GM19023 (cell line): ENCODE data around the gene PISD.
"Not testable (repeated sequence)": the region's sequence is repeated elsewhere in the genome, so short reads cannot be mapped to it uniquely, and the experiment has no call there.

Experiments
- ATAC-seq: cut with Tn5 transposase; IDR thresholded peaks from one replicate; pipeline ENCODE4 v1.9.1; 2021; ENCODE audit warnings: mild to moderate bottlenecking, moderate library complexity; ENCODE audit not compliant: unreplicated experiment

PISD gene

DNA sequence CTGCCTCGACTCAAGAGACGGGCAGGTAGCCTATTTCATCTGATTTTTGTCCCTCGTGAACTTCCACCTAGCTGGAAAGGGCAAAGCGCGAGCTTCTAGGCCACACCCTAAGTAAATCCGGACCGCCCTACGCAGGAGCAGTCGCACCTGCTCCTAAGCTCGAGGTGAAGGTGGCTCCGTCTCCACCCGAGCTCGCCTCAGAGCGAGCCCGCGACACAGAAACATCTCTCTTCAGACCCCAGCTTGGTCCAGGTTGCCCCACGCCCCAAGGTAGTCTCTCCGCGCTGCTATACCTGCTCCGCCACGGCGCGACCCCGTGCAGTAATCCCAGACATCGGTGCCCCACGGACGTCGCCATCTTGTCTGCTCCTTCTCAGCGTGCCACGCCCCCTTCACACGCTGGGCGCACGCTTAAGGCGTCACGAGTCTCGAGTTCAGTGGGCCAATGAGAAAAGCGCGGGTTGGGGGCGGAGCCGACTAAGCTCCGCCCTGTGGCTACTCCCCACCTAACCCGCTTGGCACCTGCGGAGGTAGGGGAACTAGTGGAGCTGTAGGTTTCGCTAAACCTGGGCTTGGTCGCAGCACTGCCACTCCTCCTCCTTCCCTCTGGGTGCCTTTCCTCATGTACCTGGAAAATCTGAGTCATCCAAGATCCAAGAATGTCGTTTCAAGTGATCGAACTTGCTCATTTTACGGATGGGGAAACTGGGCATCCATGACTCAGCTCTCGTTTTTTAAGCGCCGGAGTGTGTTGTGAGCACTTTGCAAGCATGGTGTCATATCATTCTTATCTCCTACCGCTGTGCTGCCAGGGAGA is at the start of gene PISD:
Gene PISD, minus strand, starts transcription at position 365 of the 817 bp plus-strand sequence. Its CDS starts 7 bp downstream, at position 358.
- peak; percentile 80 for ATAC-seq

DNA sequence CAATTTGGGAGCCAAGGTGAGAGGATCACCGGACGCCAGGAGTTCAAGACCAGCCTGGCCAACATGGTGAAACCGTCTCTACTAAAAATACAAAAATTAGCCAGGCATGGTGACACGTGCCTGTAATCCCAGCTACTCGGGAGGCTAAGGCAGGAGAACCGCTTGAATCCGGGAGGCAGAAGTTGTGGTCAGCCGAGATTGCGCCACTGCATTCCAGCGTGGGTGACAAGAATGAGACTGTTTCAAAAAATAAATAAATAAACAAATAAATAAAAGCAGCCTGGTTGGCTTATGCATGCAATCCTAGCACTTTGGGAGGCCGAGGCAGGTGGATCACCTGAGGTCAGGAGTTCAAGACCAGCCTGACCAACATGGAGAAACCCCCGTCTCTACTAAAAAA is 49.2 kb upstream of the PISD start:
- not testable (repeated sequence) for ATAC-seq

DNA sequence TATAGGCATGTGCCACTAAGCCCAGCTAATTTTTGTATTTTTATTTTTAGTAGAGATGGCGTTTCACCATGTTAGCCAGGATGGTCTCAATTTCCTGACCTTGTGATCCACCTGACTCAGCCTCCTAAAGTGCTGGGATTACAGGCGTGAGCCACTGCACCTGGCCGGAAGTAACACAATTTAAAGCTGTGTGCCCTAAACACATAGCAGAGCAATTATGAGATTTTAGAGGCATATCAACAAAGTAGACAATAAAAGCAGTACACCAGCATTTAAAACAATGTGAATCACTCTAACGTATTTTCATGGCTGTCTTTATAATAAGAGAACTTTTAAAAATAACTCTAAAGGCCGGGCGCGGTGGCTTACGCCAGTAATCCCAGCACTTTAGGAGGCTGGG is 45.5 kb upstream of the PISD start:
- ATAC-seq = no peak

DNA sequence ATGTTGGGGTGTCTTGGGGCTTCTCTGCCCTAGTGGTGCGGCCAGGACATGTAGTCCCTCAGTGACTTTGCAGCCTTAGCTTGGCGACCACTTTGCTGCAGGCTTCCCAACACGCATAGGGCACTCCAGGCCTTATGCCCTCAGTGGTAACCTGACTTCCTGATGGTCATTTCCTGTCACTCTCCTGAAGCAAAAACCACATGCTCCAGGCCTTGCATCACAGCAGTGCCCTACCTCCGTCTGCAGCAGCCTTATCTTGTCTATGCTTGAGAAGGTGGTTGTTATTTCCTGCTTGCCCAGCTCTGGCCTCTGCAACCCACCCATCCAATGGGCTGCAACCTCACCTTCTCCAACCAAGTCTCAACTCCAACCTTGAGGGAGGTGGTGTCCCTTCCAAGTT is 33.4 kb upstream of the PISD start:
- no peak for ATAC-seq

DNA sequence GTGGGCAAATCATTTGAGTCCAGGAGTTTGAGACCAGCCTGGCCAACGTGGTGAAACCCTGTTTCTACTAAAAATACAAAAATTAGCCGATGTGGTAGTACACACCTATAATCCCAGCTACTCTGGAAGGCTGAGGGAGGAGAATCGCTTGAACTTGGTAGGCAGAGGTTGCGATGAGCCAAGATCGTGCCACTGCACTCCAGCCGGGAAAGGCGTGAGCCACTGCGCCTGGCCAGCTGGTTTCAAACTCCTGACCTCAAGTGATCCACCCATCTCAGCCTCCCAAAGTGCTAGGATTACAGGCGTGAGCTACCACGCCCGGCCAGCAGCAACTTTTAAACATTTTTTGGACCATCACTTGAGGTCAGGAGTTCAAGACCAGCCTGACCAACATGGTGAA is 32.0 kb upstream of the PISD start:
- not testable (repeated sequence) for ATAC-seq

DNA sequence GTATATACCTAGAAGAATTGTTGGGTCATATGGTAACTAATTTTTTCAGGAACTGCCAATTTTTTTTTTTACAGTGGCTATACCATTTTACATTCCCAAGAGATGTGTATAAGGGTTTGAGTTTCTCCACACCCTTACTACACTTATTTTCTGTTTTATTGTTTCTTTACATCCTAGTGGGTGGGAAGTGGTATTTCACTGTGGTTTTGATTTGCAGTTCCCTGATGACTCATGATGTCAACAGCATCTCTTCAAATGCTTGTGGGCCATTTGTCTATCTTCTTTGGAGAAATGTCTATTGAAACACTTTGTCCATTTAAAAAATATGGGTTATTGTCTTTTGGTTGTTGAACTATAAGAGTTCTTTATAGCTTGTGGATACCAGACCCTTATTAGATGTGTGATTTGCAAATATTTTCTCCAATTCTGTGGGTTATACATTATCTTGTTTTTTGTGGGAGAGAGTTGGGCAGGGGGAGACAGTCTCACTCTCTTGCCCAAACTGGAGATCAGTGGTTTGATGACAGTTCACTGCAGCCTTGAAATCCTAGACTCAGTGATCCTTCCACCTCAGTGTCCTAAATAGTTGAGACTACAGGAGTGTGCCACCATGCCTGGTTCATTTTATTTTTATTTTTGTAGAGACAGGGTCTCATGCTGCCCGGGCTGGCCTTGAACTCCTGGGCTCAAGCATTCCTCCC is 30.3 kb upstream of the PISD start:
- no peak for ATAC-seq

DNA sequence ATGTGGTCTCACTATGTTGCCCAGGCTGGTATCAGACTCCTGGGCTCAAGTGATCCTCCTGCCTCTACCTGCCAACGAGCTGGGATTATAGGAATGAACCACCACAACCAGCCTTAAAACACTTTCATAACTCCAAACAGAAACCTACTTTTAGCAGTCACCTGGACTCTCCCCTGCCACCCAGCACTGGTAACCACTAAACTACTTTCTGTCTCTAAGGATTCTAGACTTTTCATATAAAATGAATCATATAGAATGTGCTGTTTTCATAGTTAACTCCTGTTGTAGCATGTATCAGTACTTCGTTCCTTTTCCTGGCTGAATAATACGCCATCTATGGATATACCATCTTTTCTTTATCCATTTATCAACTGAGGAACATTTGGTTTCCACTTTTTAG is 29.4 kb upstream of the PISD start:
- ATAC-seq = no peak

DNA sequence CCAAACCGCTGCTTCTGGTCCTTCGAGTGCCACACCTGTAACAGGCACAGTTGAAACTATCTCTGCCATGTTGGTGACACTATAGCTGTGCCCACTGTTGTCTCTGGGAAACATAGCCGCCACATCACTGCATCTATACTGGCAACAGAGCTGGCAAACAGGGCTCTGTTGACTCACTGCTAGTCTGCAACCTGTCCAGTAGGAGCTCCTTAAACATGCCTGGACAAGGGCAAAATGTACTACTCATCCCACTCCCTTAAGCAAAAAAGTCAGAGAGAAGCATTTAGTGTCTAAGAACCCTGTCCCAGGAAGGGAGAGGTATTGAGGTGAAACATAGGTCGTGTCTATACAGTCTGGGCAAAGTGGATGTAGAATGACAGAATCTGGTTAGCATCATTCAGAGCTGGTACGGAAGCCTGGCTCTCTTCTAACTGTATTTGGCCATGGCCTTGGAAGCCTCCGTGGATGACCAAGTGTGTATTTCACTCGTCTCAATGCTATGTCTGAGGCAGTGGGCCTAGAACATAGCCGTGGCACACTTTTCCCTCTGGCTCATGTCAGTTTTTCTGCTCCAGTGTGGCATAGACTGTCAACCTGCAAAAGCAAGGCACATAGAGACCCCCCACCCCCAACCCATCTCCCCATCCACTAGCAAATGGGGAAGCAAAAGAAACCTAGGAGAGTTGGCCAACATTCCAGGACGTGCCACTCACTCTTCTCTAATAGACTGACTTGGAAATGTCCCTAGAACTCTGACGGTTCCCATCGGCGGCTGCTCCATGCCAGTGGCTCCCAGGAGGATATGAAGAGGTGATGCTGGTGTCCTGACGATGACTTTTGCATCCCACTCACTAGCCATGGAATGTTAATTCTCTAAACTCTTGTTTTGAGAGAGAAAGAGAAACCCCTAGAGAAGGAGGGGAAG is 21.4 kb upstream of the PISD start:
- no peak for ATAC-seq

DNA sequence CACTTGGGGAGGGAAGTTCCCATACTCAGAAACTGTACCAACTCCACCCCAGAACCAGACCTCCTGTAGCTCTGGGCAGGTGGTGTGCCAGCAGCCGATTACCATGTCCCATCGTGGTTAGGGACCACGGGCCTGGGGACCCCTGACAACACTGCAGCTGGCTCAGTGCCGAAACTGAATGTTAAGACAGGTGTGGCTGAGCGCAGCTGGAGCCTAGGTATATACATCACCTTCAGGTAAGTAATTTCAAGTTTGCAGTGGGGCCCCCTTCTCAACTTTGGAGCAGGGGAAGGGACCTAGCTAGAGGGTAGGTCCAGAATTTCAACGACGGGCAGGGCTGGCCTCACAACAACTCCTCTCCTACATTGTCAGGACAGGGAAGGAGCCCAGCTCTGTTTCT is 20.7 kb upstream of the PISD start:
- no peak for ATAC-seq

DNA sequence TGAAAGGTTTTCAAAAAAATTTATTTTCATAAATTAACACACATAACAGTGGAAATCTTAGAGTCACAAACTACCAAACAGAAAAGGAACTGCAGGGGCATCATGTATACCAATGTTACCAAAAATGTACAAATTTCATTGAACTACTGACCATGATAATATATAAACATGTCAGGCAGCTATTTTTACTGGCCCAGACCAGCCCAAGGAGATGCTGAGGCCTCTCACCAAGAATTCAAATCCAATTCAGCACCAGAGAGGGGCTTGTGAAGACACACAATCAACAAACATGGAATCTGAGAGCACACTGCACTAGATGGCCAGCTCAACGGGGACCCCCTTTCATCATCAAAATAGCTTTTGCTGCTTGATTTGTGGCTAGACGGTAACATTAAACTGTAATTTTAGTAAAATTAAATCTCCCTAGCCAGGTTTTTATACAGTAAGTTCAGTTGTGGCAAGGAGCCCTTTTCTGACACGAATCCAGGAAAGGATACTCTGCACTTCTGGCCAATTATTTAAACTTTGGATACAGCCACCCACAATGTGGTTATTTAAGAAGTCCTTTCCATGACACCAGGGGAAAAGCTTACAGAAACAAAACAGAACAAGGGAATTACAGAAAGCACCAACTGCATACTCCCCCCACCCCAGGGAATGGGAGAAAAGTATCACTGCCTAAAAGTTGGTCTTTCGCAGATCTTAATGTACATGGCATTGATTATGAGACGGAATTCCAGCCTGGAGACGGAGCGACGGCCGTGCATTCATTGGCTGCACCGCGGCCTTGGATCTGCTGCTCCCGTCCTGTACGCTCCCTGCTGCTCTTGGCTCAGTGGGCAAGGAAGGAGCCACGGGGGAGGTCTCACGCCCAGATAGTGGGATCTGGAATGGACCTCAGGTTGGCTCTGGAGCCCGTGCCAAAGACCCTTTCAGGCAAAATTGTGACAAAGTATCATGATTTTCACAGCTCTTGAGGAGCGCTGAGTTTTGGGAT is 19.6 kb upstream of the PISD start:
- ATAC-seq = no peak

DNA sequence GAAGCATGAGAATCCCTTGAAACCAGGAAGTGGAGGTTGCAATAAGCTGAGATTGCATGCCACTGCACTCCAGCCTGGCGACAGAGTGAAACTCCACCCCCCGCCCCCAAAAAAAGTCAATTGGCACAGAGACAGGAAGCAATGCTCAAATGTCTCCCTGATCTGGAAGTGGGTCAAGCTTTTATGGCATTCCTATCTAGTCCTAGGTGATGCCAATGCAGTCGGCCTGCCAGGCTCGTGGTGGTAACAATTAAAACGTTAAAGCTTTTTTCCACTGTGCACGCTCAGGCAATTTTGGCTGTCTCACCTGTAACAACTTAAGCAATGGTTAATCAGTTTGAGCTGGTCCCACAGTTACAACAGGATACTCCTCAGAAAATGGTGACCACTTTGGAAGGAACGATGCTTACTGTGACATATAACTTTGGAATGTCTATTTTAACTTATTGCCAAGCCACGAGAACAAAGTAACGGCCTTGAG is 18.9 kb upstream of the PISD start:
- ATAC-seq = no peak

DNA sequence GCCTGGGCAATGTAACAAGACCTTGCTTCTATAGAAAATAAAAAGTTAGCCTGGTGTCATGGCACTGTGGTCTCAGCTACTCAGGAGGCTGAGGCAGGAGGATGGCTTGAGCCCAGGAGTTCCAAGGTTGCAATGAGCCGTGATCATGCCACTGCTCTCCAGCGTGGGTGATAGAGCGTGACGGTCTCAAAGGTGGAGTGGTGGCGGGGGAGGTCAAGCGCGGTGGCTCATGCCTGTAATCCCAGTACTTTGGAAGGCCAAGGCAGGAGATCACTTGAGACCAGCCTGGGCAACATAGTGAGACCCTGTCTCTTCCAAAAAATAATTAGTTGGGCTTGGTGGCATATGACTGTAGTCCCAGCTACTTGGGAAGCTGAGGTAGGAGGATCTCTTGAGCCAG is 16.7 kb upstream of the PISD start:
- no peak for ATAC-seq

DNA sequence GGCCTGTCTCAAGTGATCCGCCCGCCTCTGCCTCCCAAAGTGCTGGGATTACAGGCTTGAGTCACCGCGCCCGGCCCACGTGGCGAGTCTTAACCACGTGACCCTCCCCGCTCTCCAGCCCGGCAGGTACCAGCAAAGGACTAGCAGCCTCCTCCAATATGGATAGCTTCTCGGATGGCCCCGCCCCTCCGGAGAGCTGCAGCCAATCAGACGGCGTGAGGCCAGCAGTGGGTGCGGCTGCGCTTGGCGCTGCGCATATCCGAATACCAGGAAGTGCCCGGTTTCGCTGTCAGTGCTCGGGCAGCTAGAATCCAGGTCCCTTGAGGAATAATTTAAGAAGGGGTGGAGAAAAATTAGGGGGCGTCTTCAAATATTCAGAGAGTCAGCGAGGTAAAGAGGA is 14.7 kb upstream of the PISD start:
- ATAC-seq = peak; percentile 97

DNA sequence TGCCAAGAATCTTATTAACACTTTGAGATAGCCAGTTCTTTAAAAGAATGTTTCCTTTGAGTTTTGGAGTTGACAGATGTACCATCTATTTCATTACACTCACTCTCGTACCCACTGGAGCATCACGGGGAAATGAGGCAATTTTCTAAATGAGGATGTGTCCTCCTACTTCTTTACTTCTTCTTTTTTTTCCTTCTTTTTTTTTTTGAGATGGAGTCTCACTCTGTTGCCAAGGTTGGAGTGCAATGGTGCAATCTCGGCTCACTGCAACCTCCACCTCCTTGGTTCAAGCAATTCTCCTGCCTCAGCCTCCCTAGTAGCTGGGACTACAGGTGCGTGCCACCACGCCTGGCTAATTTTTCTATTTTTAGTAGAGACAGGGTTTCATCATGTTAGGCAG is 12.2 kb upstream of the PISD start:
- not testable (repeated sequence) for ATAC-seq

DNA sequence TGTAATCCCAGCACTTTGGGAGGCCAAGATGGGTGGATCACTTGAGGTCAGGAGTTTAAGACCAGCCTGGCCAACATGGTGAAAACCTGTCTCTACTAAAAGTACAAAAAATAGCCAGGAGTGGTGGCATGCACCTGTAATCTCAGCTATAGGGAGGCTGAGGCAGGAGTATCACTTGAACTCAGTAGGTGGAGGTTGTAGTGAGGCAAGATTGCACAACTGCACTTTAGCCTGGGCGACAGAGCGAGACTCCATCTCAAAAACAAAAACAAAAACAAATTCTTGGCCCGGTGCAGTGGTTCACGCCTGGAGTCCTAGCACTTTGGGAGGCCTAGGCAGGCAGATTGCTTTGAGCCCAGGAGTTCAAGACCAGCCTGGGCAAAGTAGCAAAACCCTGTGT is 6.8 kb upstream of the PISD start:
- not testable (repeated sequence) for ATAC-seq

DNA sequence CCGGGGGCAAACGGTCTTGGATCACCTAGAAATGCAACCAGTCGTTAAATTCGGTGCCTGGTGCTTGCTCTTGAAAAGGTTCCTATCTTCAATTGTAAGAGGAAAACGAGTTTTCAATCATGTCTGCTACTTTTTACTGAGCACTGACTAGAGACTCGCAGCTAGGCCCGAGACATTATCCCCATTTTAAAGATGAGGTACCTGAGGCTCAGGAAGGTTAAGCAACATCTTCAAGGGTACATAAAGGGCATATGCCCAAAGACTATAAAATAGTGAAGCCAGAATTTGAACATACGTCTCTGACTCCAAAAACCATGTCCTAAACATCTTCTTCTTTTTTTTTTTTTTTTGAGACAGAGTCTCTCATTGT is 638 bp upstream of the PISD start:
- no peak for ATAC-seq

DNA sequence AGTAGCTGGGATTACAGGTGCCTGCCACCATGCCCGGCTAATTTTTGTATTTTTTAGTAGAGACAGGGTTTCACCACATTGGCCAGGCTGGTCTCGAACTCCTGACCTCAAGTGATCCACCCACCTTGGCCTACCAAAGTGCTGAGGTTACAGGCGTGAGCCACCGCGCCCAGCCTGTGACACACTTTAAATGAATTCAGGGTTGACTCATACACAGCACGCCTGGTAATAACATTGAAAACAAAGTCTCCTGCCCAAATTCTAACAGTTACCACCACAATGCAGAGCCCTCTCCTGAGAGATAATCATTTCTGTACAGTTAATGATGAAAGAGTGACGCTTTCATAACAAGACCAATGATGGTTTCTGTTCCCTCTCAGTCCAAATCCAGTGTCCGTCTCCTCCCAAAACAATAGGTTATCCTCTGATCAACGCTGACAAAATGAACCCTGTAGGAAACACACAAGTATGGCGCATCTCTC is 1.1 kb downstream of the PISD start:
- ATAC-seq = not testable (repeated sequence)

DNA sequence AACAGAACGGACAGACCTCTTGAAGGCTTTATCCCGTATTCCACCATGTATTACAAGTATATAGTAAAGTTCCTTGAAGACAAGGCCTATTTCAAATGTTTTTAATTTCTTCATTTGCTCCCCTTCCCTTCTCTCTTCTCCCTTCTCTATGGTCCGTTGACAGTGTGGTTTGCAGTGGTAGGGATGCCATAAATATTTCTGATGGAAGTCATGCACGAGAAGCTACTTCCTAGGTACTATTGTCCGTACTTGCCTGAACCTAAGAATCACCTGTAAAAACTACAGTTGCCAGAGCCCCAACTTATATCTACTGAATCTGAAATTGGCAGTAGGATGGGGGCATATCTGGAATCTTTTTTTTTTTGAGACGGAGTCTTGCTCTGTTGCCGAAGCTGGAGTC is 2.8 kb downstream of the PISD start:
- no peak for ATAC-seq

DNA sequence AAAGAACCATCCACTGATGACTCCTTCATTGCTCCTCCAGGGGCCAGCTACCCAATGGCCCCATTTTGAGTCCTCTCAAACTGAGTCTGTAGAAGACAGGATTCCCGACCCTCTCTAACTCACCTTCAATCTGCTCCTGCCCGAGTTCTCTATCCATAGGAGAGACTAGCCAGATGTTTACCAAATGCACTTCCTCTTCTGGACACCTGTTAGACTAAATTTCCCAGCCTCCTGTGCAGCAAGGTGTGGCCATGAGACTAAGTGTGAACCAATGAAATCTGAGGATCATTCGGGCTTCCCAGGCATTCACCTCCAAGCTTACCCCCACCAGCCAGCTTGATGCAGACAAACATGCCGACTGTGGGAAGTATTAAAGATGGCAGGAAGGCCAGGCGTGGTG is 7.6 kb downstream of the PISD start:
- no peak for ATAC-seq

DNA sequence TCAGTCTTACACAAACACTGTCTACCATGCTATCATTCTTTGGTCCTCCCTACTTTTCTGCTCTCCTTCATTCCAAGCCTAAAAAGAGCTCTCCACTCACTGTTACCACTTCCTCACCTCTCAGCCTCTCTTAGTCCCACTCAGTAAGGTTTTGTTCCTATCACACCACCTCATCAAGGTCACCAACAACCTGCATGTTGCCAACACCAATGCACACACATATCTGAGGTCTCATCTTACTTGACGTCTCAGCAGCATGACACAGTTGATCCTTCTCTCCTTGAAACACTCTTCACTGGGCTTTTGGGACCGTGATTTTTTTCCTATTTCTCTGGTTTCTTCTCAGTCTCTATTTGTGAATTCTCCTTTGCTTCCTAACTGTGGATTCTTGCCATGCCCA is 8.1 kb downstream of the PISD start:
- no peak for ATAC-seq
